Mesendoderm (in vitro differentiated cells): Measurements from ENCODE around the gene C16orf86.

Source experiments
- DNase-seq: peaks from one replicate; pipeline ENCODE4 v3.0.0; 2013
- H2AK5ac ChIP-seq: 2 replicates; pipeline ENCODE4 v1.6.1; 2013; ENCODE audit warnings: low read length, inconsistent platforms
- H2BK120ac ChIP-seq: 2 replicates; pipeline ENCODE4 v1.6.1; 2013; ENCODE audit warnings: low read depth, mild to moderate bottlenecking, low read length, moderate library complexity, mixed read lengths
- H2BK15ac ChIP-seq: replicated peaks from 2 replicates; pipeline ENCODE4 v1.6.1; 2013; ENCODE audit warnings: low read depth, mild to moderate bottlenecking, moderate library complexity
- H2BK5ac ChIP-seq: 2 replicates; pipeline ENCODE4 v1.6.1; 2013; ENCODE audit warnings: low read length, inconsistent platforms
- H3K18ac ChIP-seq: 2 replicates; pipeline ENCODE4 v1.6.1; 2013; ENCODE audit warnings: mild to moderate bottlenecking, low read length, mixed read lengths
- H3K23ac ChIP-seq: one replicate; pipeline ENCODE4 v1.6.1; 2013; ENCODE audit warnings: low read length
- H3K27ac ChIP-seq: 2 replicates; pipeline ENCODE4 v1.5.1; 2013; ENCODE audit warnings: low read depth, mild to moderate bottlenecking, inconsistent platforms, low read length, moderate library complexity
- H3K27me3 ChIP-seq: 2 replicates; pipeline ENCODE4 v1.6.1; 2013; ENCODE audit warnings: low read length, control low read depth, mild to moderate bottlenecking, inconsistent platforms; ENCODE audit not compliant: insufficient read depth, poor library complexity
- H3K36me3 ChIP-seq: 2 replicates; pipeline ENCODE4 v1.6.1; 2013; ENCODE audit warnings: low read length, inconsistent platforms; ENCODE audit not compliant: control insufficient read depth, insufficient read depth
- H3K4ac ChIP-seq: one replicate; pipeline ENCODE4 v1.6.1; 2013; ENCODE audit warnings: low read depth, mild to moderate bottlenecking, low read length, moderate library complexity
- H3K4me1 ChIP-seq: 2 replicates; pipeline ENCODE4 v1.6.1; 2013; ENCODE audit warnings: low read depth, low read length, inconsistent platforms; ENCODE audit not compliant: control insufficient read depth
- H3K4me2 ChIP-seq: 2 replicates; pipeline ENCODE4 v1.6.1; 2013; ENCODE audit warnings: low read length
- H3K4me3 ChIP-seq: 2 replicates; pipeline ENCODE4 v1.5.1; 2013; ENCODE audit warnings: mild to moderate bottlenecking, low read length
- H3K56ac ChIP-seq: one replicate; pipeline ENCODE4 v1.6.1; 2013; ENCODE audit warnings: low read length
- H3K79me1 ChIP-seq: 2 replicates; pipeline ENCODE4 v1.6.1; 2013; ENCODE audit warnings: low read length, inconsistent platforms
- H3K79me2 ChIP-seq: 2 replicates; pipeline ENCODE4 v1.6.1; 2013; ENCODE audit warnings: mild to moderate bottlenecking, low read length; ENCODE audit not compliant: control insufficient read depth, insufficient read depth
- H3K9ac ChIP-seq: 2 replicates; pipeline ENCODE4 v1.6.1; 2013; ENCODE audit warnings: low read length, inconsistent platforms
- H4K5ac ChIP-seq: one replicate; pipeline ENCODE4 v1.6.1; 2013; ENCODE audit warnings: low read length
- H4K8ac ChIP-seq: one replicate; pipeline ENCODE4 v1.6.1; 2013; ENCODE audit warnings: low read depth, mild to moderate bottlenecking, control low read depth, low read length, moderate library complexity
- WGBS: extraction: QIAGEN DNeasy Blood & Tissue Kit; methylation state at CpG from one replicate; pipeline ENCODE4 v1.1.7; 2013; ENCODE audit warnings: low lambda C conversion rate, missing lambda C conversion rate; ENCODE audit not compliant: insufficient coverage; ENCODE audit errors: extremely low coverage; 5-methylcytosine and 5-hydroxymethylcytosine counted together

Gene C16orf86

DNA sequence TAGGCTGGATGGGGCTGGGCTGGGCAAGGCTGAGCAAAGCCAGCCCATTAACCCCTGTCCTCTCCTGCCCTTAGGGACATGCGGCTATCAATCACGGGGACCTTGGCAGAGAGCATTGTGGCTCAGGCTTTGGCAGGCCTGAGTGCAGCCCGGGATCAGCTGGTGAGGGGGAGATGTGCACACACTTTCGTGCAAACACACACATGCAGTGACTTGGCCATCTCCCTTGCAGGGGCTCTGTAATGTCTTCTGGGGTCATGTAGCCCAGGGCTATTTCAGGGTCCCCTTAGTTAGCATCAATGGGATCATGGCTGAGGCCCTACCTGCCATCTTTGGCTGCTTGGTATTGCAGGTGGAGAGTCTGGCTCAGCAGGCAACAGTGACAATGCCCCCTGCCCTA is 14.8 kb upstream of the C16orf86 start:
- Histone ChIP-seq H3K23ac (no peak overlapping the region), H3K4ac (no peak overlapping the region), H4K5ac (no peak overlapping the region), H3K4me2 (no peak overlapping the region), H3K18ac (no peak overlapping the region), H3K79me2 (no peaks in the 10 kb centered on the region), H2BK120ac (no peak overlapping the region), H4K8ac (no peak overlapping the region), H3K9ac (no peak overlapping the region), H3K27ac (no peak overlapping the region), H3K56ac (no peak overlapping the region), H3K4me1 (peaks cover 2% of the 10 kb centered on the region), H3K79me1 (no peaks in the 10 kb centered on the region), H3K4me3 (no peak overlapping the region), H2BK5ac (no peak overlapping the region), H3K36me3 (no peaks in the 10 kb centered on the region), H2AK5ac (no peak overlapping the region), H2BK15ac (no peak overlapping the region), H3K27me3 (no peaks in the 10 kb centered on the region)
- no peak for DNase-seq
- no CpG with 5 or more reads among the region's 4 CpGs for WGBS

DNA sequence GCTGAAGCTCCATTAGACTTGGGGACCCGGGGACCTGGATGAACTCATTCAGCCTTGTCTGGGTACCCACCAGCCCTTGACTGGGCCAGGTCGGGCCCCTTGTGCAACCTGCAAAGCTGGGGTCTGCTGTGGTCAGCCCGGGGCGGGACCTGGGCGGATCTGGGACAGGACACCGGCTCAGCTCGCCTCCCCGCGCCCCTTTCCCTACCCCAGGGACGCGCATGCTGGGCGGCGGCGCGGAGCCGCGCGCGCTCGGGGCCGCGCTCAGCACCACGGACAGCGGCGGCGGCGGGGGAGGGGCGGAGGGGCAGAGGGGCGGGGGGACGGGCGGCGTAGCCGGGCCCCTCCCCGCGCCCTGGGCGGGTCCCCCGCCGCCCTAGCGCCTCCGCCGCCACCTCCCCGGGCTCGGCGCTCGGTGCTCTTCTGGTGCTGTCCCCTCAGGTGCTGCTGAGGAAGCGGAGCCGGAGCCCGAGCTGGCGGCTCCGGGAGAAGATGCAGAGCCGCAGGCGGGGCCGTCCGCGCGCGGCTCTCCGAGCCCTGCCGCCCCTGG is 14.0 kb upstream of the C16orf86 start:
- Histone ChIP-seq H3K27me3 (no peaks in the 10 kb centered on the region), H3K79me2 (no peaks in the 10 kb centered on the region), H3K4me1 (peaks cover 2% of the 10 kb centered on the region), H3K79me1 (no peaks in the 10 kb centered on the region), H2BK15ac (no peak overlapping the region), H3K56ac (no peak overlapping the region), H3K9ac (no peak overlapping the region), H3K4me2 (peak overlapping the region; percentile 91), H4K5ac (no peak overlapping the region), H3K27ac (no peak overlapping the region), H3K4me3 (no peak overlapping the region), H2BK120ac (no peak overlapping the region), H3K4ac (no peak overlapping the region), H4K8ac (no peak overlapping the region), H3K23ac (no peak overlapping the region), H2AK5ac (no peak overlapping the region), H2BK5ac (no peak overlapping the region), H3K18ac (no peak overlapping the region), H3K36me3 (no peaks in the 10 kb centered on the region)
- DNase-seq: peak; percentile 78
- WGBS: no CpG with 5 or more reads among the region's 59 CpGs

DNA sequence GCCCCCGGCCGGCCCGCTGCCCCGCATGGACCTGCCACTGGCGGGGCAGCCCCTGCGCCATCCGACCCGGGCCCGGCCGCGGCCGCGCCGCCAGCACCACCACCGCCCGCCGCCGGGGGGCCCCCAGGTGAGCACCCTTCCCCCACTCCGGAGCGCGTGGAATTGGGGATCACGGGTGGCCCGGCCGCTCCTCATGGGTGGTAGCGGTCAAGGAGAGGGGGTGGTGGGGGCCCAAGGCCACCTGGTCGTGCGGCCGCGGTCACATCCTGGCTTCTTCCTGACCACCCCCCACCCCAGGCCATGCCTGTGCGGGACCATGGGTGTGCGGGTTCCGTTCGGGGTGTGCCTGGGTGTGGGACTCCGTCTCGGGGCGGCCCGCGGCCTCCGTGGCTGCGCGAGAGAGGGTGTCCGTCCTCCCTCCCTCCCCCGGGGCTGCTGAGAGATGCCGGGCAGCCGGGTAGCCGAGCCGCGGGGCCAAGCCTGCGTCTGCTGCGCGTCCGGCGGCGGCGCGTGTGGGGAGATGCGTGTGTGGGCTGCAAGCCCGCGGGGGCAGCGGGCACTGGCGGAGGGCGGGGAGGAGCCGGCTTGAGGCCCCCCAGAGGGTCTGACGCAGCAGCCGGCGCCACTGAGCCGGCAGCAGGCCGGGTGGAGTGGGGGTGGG is 13.4 kb upstream of the C16orf86 start:
- Histone ChIP-seq H3K36me3 (no peaks in the 10 kb centered on the region), H3K27ac (no peak overlapping the region), H3K9ac (peak overlapping the region; percentile 64), H3K4me2 (peak overlapping the region; percentile 91), H2BK5ac (no peak overlapping the region), H2BK120ac (no peak overlapping the region), H3K4me1 (peaks cover 2% of the 10 kb centered on the region), H3K4me3 (peak overlapping the region; percentile 27), H4K8ac (no peak overlapping the region), H3K4ac (no peak overlapping the region), H3K23ac (no peak overlapping the region), H3K56ac (peak overlapping the region; percentile 81), H2BK15ac (no peak overlapping the region), H3K27me3 (no peaks in the 10 kb centered on the region), H3K79me2 (no peaks in the 10 kb centered on the region), H4K5ac (no peak overlapping the region), H3K79me1 (no peaks in the 10 kb centered on the region), H3K18ac (no peak overlapping the region), H2AK5ac (no peak overlapping the region)
- WGBS: no CpG with 5 or more reads among the region's 68 CpGs
- no peak for DNase-seq

DNA sequence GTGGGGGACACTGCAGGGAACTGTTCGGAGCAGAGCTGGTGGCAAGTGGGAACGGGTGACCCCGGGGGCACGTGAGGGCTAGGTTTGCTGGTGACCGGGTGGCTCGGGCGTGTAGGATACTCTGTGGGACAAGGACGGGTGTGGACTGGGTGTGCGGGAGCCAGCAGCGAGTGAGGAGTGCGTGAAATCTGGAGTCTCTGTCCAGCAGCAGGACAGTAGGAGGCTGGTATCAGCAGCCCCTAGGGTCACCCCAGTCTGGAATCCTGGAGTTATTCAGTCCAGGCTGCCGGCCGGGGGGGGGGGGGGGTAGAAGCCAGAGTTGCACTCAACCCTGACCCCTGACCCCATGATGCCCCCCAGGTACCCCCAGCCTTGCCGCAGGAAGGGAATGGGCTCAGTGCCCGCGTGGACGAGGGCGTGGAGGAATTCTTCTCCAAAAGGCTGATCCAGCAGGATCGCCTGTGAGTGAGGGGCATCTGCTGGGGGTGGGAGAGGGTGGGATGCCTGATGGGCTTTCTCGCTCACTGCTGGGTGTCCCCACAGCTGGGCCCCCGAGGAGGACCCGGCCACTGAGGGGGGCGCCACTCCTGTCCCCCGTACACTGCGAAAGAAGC is 12.7 kb upstream of the C16orf86 start:
- H3K27ac ChIP-seq: no peak overlapping the region
- H3K18ac ChIP-seq: no peak overlapping the region
- no peaks in the 10 kb centered on the region for H3K27me3 ChIP-seq
- no peaks in the 10 kb centered on the region for H3K36me3 ChIP-seq
- no peak overlapping the region for H3K56ac ChIP-seq
- H2AK5ac ChIP-seq: no peak overlapping the region
- no peak overlapping the region for H3K4ac ChIP-seq
- H3K79me1 ChIP-seq: peaks cover 2% of the 10 kb centered on the region
- no peak overlapping the region for H2BK15ac ChIP-seq
- H2BK5ac ChIP-seq: no peak overlapping the region
- no peak overlapping the region for H3K9ac ChIP-seq
- H2BK120ac ChIP-seq: no peak overlapping the region
- WGBS: no CpG with 5 or more reads among the region's 25 CpGs
- no peak overlapping the region for H3K4me3 ChIP-seq
- no peak overlapping the region for H4K8ac ChIP-seq
- no peak overlapping the region for H3K23ac ChIP-seq
- H3K4me2 ChIP-seq: peak overlapping the region; percentile 47
- no peak overlapping the region for H4K5ac ChIP-seq
- DNase-seq: no peak
- peaks cover 2% of the 10 kb centered on the region for H3K4me1 ChIP-seq
- peaks cover under 1% of the 10 kb centered on the region for H3K79me2 ChIP-seq

DNA sequence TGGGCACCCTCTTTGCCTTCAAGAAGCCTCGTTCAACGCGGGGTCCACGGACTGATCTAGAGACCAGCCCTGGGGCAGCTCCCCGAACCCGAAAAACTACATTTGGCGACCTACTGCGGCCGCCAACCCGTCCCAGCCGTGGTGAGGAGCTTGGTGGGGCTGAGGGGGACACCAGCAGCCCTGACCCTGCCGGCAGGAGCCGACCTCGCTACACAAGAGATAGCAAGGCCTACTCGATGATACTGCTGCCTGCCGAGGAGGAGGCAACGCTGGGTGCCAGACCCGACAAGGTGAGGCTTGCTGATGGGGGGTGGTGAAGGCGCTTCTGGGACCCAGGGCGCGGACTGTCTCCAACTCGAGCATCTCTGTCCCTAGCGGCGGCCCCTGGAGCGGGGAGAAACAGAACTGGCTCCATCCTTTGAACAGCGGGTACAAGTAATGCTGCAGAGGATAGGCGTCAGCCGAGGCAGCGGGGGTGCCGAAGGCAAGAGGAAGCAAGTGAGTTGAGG is 12.2 kb upstream of the C16orf86 start:
- no peaks in the 10 kb centered on the region for H3K36me3 ChIP-seq
- H3K27ac ChIP-seq: no peak overlapping the region
- H3K4ac ChIP-seq: no peak overlapping the region
- no peak overlapping the region for H2AK5ac ChIP-seq
- H3K9ac ChIP-seq: no peak overlapping the region
- H3K4me3 ChIP-seq: no peak overlapping the region
- no peak overlapping the region for H4K8ac ChIP-seq
- no peak overlapping the region for H3K56ac ChIP-seq
- H3K79me1 ChIP-seq: peaks cover 4% of the 10 kb centered on the region
- H2BK120ac ChIP-seq: no peak overlapping the region
- H3K23ac ChIP-seq: no peak overlapping the region
- no peak overlapping the region for H4K5ac ChIP-seq
- H2BK15ac ChIP-seq: no peak overlapping the region
- WGBS: no CpG with 5 or more reads among the region's 30 CpGs
- no peak for DNase-seq
- no peak overlapping the region for H3K18ac ChIP-seq
- peaks cover 2% of the 10 kb centered on the region for H3K79me2 ChIP-seq
- no peak overlapping the region for H2BK5ac ChIP-seq
- H3K27me3 ChIP-seq: no peaks in the 10 kb centered on the region
- H3K4me2 ChIP-seq: no peak overlapping the region
- H3K4me1 ChIP-seq: no peaks in the 10 kb centered on the region
